Fibroblast of peridontal ligament (primary cell): ENCODE data around the gene NFATC2.

Source experiments
- DNase-seq: peaks from one replicate; pipeline ENCODE4 v3.0.0-alpha.2; 2010; ENCODE audit errors: extremely low read depth

NFATC2 gene

DNA sequence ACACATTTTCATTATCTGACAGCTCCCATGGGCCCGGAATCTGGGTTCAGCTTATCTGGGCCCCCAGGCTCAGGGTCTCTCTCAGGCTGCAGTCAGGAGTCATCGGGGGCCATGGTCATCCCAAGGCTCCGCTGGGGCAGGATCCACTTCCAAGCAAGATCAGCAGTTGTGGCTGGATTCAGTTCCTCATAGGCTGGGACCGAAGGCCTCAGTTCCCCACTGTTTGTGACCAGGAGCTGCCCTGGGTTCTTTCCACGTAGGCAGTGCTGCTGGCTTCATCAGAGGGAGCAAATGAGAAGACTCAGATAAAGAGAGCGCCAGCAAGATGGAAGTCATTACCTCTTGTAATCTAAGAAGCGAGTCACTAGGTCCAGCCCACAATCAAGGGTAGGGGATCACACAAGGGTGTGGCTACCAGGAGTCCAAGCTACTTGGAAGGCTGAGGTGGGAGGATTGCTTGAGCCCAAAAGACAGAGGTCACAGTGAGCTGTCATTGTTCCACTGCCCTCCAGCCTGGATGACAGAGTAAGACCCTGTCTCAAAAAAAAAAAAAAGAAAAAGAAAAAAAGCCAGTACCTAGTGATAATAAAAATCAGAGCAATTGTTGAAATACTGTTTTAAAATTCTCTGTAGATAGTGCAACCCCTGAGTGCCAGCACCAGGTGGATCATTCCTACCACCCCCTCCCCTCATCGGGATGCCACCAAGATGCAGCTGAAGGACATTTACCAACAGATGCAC is 162.7 kb downstream of the NFATC2 start:
- peak; percentile 41 for DNase-seq

DNA sequence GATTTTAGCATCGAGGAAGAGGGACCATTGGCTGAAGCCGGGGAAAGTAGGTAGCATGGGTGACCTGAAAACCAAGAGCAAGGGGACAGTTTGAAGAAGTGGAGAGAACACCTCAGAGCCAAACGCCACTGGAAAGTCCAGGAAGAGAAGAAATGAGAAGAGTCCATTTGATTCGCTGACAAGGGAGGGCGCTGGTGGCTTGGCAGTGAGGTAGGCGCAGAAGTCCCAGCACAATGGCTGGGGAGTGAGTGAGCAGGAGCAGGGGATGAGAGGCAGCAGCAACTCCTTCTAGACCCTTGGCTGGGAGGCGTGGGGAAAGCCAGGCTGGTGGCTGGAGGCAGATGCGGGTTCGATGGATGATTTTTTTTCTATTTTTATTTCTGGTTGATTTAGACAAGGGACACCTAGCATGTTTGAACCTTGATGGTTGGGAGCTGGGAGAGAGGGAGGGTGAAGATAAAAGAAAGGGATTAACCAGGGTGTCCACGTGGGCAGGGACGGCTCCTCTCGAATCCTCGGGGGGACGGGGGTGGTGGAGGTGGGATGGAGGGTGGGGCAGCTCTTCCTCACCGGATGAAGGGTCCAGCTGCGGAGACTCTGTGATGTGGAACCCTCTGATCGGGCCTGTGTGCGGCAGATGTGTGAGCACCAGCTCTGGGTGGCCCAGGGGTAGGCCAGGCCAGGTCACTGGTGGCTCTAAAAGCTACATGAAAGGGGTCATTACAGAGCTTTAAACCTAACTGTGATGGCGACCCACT is 164.2 kb downstream of the NFATC2 start:
- no peak for DNase-seq

DNA sequence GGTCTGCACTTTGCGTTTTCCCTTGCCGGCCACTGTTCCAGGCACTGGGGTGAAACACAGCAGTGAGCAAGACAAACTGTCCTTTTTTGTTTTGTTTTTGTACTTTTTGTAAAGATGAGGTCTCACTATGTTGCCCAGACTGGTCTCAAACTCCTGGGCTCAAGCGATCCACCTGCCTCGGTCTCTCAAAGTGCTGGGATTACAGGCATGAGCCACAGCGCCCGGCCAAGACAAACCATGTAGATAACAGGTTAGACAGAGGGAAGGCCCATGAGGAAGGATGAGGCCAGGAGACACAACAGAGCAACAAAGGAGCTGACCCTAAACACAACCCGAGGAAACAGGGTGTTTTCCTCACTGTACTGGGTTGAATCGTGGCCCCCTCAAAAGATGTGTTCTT is 165.4 kb downstream of the NFATC2 start:
- DNase-seq, result no peak

DNA sequence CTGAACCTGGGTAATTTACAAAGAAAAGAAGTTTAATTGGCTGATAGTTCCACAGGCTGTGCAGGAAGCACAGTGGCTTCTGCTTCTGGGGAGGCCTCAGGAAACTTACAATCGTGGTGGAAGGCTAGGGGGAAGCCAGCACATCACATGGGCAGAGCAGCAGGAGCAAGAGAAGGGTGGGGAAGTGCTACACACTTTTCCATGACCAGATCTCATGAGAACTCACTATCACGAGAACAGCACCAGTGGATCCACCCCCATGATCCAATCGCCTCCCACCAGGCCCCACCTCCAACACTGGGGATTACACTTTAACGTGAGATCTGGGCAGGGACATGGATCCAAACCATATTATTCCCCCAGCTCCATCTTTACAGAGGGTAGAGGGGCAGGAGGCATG is 166.4 kb downstream of the NFATC2 start:
- DNase-seq, result no peak

DNA sequence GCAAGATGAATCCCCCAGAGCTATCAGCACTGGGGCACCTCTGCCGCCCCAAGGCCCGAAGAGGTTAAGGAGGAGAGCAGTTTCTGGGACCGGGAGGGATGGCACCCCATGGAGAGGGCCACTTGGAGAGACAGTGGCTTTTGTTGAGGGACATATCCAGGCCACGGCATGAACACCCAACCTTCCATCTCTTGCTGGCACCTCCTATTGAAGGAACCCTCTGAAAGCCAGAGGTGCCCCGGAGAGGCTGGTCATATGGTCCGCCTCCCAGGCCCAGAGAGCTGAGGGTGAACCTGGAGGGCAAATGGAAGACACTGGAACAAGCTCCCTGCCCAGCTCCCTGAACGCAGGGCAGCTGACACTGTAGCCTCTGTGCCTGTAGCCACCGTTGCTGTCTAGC is 167.0 kb downstream of the NFATC2 start:
- no peak for DNase-seq

DNA sequence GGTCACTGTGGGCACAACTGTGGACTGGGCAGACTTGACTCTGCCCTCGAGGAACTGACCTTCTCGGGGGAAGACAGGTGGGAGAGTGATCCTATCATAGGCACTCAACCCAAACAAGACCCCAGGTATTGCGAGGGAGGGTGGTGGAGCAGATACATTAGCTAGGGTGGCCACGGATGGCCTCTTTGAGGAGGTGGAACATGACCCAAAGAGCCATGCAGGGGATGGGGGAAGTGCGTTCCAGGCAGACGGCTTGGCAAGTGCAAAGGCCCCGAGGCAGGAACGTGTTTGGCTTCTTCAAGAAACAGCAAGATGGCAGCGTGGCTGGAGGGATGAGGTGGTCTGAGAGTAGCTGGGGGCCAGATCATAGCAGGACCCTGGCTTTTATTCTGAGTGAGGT is 167.6 kb downstream of the NFATC2 start:
- no peak for DNase-seq

DNA sequence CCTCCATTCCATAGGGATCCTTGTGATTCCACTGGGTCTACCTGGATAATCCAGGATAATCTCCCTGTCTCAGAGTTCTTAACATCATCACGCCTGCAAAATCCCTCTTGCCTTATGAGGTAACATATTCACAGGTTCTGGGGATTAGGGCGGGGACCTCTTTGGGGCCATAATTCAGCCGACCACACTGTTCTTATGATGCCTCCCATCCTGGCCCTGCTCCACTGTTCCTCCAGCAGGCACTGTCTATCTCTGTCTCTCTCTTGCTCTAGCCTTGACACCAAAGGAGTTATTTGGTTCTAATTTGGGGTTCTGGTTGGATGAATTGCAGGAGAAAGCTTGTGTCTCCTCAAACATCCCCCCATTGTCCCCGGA is 168.1 kb downstream of the NFATC2 start:
- no peak for DNase-seq

DNA sequence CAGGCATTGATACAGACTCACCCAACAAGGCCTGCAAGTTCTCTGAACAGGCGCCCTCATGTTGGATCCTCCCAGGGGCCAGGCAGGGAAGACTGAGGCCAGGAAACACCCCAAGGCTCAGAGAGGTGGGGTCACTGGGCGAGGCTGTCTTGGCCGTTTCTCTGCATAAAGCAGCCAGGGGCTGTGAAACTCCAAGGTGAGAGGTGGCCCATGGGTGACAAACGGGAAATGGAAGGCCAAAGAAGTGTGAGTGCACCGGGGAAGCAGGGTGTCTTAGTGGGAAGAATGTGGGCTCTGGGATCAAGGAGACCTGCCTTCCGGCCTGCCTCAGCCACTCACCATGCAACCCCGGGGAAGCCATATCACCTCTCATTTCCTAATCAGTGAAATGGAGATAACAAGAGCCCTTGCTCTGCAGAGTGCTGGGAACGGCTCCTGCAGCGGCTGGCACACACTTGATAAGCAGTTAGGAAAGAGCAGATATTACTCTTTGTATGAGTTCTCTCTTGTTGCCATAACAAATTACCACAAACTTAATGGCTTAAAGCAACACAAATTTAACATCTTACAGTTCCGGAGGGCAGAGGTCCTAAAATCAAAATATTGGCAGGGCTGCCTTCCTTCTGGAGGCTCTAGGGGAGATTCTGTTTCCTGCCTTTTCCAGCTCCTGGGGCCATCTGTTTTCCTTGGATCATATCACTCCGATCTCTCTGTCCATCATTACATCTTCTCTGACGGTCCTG is 168.6 kb downstream of the NFATC2 start:
- peak; percentile 33 for DNase-seq

DNA sequence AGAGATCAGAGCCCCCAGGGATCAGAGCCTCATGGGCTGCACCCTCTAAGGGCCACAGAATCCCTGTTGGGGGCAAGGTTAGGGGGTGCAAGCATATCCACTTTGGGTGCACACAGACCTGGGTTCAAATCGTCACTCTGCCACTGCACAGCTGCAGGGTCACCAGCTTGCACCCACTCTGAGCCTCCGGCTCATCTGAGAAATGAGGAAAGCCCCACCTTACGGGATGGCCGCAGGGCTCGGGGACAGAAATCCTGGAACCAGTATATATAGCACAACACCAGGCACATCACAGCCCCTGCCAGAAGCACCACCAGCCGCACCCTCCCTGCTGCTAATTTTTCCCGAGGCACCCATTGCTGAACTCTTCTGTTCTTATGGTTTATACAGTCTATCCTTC is 169.6 kb downstream of the NFATC2 start:
- no peak for DNase-seq

DNA sequence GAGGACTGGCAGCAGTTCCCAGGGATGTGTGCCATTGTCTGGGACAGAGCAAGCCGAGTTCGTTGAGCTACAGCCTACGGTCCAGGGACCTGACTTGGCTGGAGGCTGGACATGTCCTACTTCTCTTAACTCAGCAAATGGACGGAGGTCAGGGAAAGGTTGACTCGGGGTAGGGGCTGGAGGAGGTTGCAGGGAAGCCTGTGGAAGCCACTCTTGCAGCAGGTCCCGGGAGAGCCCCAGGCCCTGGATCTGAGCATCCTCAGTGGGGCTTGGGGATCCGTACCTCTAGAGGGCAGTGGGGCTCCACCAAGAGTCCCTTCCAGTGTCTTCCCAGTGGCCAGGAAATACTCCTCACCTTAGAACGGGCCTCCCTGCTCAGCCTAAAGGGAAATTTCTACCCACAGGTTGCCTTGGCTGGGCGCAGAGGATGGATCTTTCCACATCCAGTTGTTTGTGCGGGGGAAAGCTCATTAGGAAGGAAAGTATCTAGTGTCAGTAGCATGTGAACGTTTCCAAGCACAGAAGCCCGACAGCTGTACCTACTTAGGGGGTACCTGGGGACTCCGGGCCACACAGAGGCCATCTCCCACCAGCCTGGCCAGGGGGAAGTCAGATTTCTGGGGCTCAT is 170.2 kb downstream of the NFATC2 start:
- peak; percentile 65 for DNase-seq

DNA sequence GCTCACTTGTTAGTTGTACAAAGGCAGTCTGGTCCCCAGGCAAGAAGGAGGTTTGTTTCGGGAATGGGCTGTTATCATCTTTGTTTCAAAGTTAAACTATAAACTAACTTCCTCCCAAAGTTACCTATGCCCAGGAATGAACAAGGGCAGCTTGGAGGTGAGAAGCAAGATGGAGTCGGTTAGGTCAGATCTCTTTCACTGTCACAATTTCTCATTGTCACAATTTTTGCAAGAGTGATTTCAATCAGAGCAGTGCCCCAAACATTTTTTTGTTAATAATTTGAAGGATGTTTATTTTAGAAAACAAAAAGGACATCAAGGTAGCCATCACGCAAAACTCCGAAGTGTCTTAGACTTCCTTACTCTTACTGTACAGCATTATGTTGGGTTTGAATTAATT is 170.8 kb downstream of the NFATC2 start:
- DNase-seq, result no peak

DNA sequence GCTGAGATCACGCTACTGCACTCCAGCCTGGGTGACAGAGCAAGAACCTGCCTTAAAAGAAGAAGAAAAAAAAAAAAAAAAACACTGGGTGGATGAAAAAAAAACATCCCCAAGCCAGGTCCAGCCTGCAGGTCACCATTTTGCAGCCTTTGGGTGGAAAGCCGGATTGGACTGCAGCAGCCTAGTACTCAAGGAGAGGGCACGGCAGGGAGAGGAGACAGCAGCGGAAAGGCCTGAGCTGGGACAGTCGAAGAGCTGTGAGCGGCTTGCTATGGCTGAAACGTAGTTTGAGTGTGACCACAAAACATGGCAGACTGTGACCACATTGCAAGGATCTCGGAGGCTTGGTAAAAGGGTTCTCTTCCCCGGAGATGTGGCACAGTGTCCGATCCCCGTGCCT is 173.0 kb downstream of the NFATC2 start:
- DNase-seq, result no peak

DNA sequence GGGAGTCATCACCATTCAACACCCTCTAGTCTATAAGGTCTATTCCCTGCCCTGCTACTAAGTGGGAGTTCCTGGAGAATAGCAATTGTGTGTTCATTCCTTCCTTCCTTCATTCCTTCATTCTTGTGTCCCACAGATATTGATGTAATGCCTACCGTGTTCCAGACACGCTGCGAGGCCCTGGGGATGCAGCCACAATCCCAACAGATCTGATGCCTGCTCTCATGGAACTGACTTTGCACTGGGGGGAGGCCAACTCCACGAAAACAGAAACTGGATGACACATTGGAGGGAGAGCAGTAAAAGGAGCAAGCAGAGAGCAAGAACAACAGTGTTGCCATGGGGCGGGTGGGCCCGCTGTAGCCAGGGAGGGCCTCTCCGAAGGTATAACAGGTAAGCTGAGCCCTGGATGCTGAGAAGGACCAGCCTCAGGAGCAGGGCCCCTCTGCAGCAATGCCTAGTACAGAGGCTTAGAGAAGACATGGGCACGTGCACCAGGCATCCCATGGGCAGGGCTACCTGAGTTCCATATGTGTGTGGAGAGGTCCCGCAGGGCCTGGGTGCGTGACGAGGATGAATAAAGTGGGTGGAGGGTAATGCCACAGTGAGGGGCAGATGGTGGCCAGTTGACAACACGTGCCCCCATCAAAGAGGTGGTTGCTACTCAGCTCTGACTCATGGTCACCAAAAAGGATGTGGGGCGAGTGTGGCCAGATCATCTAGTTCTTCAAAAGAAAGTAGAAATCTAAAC is 173.9 kb downstream of the NFATC2 start:
- DNase-seq, result peak; percentile 44

DNA sequence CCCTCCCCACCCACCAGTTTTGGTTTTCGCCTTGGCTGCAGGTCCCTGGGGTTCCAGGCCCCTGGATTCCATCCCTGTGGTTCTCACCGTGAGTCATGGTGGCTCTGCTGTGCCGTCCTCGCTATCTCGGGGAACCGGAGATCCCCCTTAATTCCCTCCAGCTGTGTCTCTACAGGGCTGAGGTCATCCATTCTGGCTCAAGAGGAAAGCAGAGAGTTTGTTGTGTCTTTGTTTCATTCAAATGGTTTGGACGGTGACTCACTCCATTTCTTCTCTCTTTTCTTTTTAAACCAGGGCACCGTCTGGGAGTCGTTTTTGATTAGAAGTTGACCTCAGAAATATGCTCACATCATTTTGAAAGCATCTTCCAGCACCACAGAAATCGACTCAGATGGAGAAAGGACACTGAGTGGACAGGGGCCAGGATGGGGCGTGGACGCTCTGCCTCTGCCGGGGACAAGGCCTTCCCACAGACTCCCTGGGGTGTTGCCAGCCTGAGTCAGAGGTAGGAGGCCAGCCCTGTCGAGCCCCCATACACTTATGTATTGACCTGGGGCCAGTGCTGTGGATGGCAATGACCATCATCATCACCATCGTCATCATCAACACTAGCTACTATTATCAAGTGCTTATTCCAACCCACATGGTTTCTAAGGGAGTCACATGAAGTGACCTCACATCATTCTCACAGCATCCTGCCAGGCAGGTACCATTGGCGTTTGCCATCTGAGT is 176.2 kb downstream of the NFATC2 start:
- DNase-seq, result peak; percentile 100

DNA sequence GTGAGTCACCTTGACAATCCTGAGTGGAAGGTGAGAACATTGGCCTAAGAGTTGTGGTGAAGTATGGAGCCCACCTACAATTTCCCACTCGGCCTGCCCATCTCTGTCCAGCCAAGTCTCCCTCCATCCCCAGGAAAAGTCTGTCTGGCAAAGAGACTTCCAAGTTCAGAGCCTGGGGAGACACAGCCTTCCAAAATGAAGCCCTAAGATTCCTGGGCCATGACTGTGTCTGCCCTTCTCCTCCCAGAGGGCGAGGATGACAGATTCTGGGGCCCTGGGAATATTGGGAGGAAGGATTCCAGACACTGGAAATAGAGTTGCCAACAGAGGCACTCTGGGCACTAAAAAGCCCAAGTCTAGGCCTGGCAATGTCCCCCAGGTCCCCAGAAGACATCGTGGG is 176.8 kb downstream of the NFATC2 start:
- DNase-seq, result peak; percentile 87

DNA sequence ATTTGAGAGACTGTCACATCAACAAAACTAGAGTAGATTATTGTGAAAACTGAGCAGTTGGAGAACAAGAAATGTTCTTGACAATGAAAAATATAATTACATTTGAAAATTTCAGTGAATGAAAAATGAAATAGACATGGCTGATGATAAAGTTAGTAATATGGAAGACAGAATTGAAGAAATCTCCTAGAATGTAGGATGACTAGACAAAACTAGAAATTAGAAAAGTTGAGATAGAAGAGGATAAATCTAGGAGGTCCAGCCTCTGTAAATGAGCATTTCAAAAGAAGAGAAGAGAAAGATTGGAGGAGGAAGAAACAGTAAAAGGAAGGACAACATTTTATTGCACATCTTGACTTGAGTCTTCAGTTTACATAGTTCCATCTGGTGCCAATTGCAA is 178.7 kb downstream of the NFATC2 start:
- no peak for DNase-seq

DNA sequence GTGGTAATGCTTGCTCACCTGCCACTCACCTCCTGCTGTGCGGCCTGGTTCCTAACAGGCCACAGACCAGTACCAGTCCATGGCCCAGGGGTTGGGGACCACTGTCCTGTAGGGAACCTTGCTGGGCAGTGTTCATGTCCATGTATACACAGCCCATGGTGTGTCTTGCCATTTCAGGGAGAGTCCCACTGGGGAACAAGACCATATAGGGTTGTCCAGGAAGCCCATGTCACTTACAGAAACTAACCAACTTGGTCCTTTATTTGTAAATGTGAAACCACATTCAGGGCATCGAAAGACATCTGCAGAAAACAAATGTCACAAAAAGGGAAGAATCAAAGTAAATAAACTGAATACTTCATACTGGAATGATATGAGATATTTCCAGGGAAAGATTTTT is 179.1 kb downstream of the NFATC2 start:
- no peak for DNase-seq

DNA sequence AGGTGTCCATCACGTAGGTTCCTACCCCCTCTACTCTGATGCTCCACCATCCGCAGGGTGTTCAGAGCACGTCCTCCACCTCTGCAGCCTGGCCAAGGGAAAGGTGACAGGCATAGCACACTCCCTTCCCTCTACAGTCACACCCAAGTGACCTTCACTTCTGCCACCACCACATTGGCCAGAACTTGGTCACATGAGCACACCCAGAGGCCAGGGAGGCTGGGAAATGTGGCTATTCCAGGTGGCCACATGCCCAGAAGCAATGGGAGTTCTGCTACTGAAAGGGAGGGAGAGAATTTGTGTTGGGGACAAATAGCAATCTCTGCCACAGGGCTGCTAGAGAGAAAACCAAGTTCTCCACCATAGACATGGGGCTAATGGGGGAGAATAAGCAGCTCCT is 180.3 kb downstream of the NFATC2 start:
- DNase-seq, result no peak

DNA sequence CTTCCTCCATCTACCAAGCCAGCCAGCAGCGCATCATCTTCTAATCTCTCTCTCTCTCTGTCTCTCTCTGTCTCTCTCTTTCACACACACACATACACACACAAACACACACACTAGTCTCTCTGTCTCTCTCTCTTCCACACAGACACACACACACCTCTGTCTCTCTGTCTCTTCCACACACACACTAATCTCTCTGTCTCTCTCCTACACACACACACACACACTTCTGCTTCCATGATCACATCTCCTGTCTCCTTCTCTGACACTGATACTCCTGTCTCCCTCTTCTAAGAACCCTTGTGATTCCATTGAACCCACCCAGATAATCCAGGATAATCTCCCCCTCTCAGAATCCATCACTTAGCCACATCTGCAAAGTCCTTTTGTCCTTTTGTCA is 181.3 kb downstream of the NFATC2 start:
- no peak for DNase-seq

DNA sequence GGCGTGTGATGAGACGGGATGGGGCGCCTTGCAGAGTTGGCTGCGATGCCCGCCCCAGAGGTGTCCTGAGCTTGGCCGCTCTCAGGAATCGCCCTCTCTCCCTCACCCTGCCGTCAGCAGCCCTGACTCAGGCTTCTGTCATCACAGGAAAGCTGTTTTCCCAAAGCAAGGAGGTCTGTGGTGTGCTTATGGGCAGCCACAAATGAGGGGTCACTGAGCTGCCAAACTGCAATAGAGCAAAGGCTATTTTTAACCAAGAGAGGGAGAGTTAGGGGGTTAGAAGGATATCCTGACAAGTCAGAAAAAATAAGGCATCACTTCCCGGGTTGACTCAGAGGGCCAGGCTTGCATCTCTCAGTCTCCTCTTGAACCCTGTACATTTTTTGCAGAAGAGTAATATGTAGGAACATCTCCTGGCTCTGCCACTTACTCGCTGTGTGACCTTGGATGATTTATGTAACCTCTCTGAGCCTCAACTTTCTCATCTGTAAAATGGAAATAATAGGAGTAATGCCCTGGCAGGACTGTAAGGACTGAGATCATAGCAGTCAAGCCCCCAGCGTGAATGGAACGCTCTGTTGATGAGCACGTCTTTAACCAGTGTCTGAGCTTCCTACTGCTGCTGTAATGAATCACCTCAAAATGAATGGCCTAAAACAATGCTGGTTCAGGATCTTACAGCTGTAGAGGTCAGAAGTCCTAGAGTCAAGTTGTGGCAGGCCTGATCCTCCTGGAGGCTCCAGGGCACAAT is 181.9 kb downstream of the NFATC2 start:
- peak; percentile 98 for DNase-seq
